Right atrium auricular region (tissue), 2 donors: ENCODE measurements around the gene SKA1. TPM values are rescaled to one million over a fixed set of nuclear protein-coding genes. Genes with fewer than 3 reads are reported as not detected.
"Not testable (repeated sequence)": the region's sequence is repeated elsewhere in the genome, so short reads cannot be mapped to it uniquely, and the experiment has no call there.

Experiments
- DNase-seq: peaks from one replicate; pipeline ENCODE4 v3.0.0-alpha.2; 2019; ENCODE audit warnings: low spot score
- H3K27ac ChIP-seq, 2 donors: fragments of 200-600 bp; sonication (generic); 1 replicate in 1 of 2; 2 replicates in 1 of 2; pipeline ENCODE4 v1.5.1; 2016 to 2019
- H3K27me3 ChIP-seq, 2 donors: fragments of 200-600 bp; sonication (generic); one replicate each; pipeline versions ENCODE4 v1.5.1 to v1.6.0; 2017 to 2019
- H3K36me3 ChIP-seq: fragments of 200-600 bp; sonication (generic); one replicate; pipeline ENCODE4 v1.5.1; 2016
- H3K4me1 ChIP-seq, 2 donors: fragments of 200-600 bp; sonication (generic); one replicate each; pipeline versions ENCODE4 v1.5.1 to v1.6.0; 2017 to 2019
- H3K4me3 ChIP-seq, 2 donors: fragments of 200-600 bp; sonication (generic); 1 replicate in 1 of 2; 2 replicates in 1 of 2; pipeline ENCODE4 v1.5.1; 2017 to 2019; ENCODE audit warnings: mild to moderate bottlenecking in 1 of 2, moderate library complexity in 1 of 2
- H3K9me3 ChIP-seq, 2 donors: fragments of 200-600 bp; sonication (generic); one replicate each; pipeline ENCODE4 v1.5.1; 2019
- CTCF ChIP-seq, 2 donors: fragments of 200-600 bp; sonication (generic); IDR thresholded peaks; one replicate each; pipeline ENCODE4 v1.5.1; 2019; ENCODE audit warnings: antibody characterized with exemption in 2 of 2
- total RNA-seq, 2 donors: library from RNA; depleted of rRNA; stranded (reverse); fragments of >200 nt; gene quantifications; one replicate each; pipeline ENCODE4 v1.1.0, GENCODE V29; 2016

SKA1 gene
- total RNA-seq, 2 donors from 2014 or later = 0.78 TPM; not detected in 1

- Histone ChIP-seq H3K4me1 (no peaks in the 10 kb centered on the region), H3K27ac (no peak overlapping the region), H3K27me3 (no peaks in the 10 kb centered on the region), H3K9me3 (no peaks in the 10 kb centered on the region), H3K36me3 (no peaks in the 10 kb centered on the region), H3K4me3 (no peak overlapping the region)
- DNase-seq = no peak
- TF ChIP-seq CTCF (IDR thresholded peaks at IDR 0.05) = no peak
Measured at GRCh38 chr18:50399582-50399981, 24.7 kb downstream of the SKA1 start.

- not testable (repeated sequence) for H3K4me1 ChIP-seq, DNase-seq, H3K4me3 ChIP-seq, H3K9me3 ChIP-seq, H3K27me3 ChIP-seq, H3K36me3 ChIP-seq, H3K27ac ChIP-seq
Measured at GRCh38 chr18:50400438-50400837, 25.6 kb downstream of the SKA1 start.

- Histone ChIP-seq H3K9me3 (no peaks in the 10 kb centered on the region), H3K27me3 (no peaks in the 10 kb centered on the region), H3K27ac (no peak overlapping the region), H3K4me1 (no peaks in the 10 kb centered on the region), H3K36me3 (no peaks in the 10 kb centered on the region), H3K4me3 (no peak overlapping the region)
- no peak for TF ChIP-seq CTCF (IDR thresholded peaks at IDR 0.05)
- DNase-seq = no peak
Measured at GRCh38 chr18:50401295-50401694, 26.4 kb downstream of the SKA1 start.

- TF ChIP-seq CTCF (IDR thresholded peaks at IDR 0.05) = no peak
- Histone ChIP-seq H3K27me3 (no peaks in the 10 kb centered on the region), H3K9me3 (no peaks in the 10 kb centered on the region), H3K36me3 (no peaks in the 10 kb centered on the region), H3K27ac (no peak overlapping the region), H3K4me3 (no peak overlapping the region), H3K4me1 (no peaks in the 10 kb centered on the region)
- no peak for DNase-seq
Measured at GRCh38 chr18:50401888-50402287, 27.0 kb downstream of the SKA1 start.

DNA sequence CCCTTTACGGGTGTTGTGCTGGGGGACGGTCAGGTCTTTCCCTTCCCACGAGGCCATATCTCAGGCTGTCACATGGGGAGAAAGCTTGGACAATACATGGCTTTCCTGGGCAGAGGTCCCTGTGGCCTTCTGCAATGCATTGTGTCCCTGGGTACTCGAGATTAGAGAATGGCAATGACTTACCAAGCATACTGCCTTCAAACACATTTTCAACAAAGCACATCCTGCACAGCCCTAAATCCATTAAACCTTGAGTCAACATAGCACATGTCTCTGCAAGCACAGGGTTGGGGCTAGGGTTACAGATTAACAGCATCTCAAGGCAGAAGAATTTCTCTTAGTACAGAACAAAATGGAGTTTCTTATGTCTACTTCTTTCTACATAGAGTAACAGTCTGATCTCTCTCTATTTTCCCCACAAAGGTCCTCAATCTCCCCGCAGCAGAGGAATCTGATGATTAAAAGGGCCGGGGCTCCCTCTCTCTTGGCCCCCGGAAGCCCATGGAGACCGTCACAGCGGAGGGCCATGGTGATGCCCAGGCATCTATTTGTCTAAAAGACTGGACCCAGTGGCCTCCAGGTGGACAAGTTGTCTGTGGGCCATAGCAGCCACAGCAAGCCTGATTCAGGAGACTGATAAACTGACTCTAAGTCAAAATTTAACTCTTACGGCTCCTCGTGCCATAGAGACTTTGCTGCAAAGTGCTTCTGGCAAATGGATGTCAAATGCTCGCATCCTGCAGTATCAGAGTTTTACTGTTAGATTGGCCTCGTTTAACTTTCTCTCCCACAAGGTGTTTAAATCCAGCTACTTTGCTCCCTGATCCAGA is 30.1 kb downstream of the SKA1 start:
- not testable (repeated sequence) for H3K4me3 ChIP-seq, H3K27me3 ChIP-seq, H3K4me1 ChIP-seq, H3K27ac ChIP-seq, DNase-seq, H3K9me3 ChIP-seq, H3K36me3 ChIP-seq

DNA sequence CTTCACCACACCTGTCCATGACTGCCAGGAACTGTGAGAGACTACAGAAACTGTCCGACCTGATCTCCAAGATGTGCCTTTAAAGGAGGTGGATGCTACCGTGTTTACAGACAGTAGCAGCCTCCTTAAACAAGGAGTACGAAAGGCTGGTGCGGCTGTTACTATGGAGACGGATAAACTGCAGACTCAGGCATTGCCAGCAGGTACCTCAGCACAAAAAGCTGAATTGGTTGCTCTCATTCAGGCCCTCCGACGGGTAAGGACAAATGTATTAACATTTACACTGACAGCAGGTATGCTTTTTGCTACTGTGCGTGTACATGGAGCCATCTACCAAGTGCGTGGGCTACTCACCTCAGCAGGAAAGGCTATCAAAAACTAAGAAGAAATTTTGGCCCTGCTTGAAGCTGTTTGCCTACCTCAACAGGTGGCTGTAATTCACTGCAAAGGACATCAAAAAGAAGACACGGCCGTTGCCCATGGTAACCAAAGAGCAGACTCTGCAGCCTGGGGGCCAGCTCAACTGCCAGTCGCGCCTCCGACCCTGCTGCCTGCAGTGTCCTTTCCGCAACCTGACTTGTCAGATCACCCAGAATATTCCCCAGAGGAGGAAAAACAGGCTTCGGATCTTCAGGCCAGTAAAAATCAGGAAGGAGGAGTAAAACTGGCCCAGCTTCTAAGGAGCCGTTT is 30.9 kb downstream of the SKA1 start:
- no peak for DNase-seq
- Histone ChIP-seq H3K27me3 (no peaks in the 10 kb centered on the region), H3K9me3 (no peaks in the 10 kb centered on the region), H3K4me3 (no peak overlapping the region), H3K36me3 (no peaks in the 10 kb centered on the region), H3K27ac (no peak overlapping the region), H3K4me1 (no peaks in the 10 kb centered on the region)
- TF ChIP-seq CTCF (IDR thresholded peaks at IDR 0.05) = no peak
